Measurements from ENCODE around the gene VRK1. TPM values are rescaled to one million over a fixed set of nuclear protein-coding genes. Genes with fewer than 3 reads are reported as not detected.

The VRK1 gene
- total RNA-seq, 1 experiment from 2014 or later = 39.1 TPM

DNA sequence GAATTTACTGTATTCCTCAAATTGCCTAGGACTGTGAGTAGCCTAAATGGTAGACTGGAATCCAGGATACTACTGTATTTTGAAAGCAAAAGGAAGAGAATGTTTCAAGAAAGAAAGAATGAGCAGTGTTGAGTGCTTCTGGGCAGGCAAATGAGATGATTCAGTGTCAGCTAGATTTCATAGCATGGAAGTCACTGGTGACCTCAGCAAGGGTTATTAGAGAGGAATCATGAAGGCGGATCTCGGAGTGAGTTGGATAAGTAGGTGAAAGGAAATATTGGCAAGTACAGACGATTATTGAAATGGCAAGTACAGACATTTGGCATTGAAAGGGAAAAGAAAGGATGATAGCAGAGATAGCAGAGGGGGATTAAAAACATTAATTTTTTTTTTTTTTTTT is 27.1 kb downstream of the VRK1 start:
- Histone ChIP-seq H2AFZ (ENCODE audit: low read length) (no peak overlapping the region), H3K9me3 (ENCODE audit: low read length) (no peaks in the 10 kb centered on the region), H3F3A (ENCODE audit: low read length, unreplicated experiment) (no peaks in the 10 kb centered on the region), H3K27me3 (ENCODE audit: low read length) (no peaks in the 10 kb centered on the region), H3K4me3 (ENCODE audit: low read length) (no peak overlapping the region), H3K9ac (ENCODE audit: low read length) (no peak overlapping the region), H3K27ac (ENCODE audit: low read length) (no peak overlapping the region), H3K79me2 (ENCODE audit: low read length) (peaks cover 99% of the 10 kb centered on the region), H3K36me3 (ENCODE audit: low read depth, low read length) (no peaks in the 10 kb centered on the region), H3K4me2 (ENCODE audit: low read length) (no peak overlapping the region), H3K4me1 (ENCODE audit: insufficient read depth, low read length) (no peaks in the 10 kb centered on the region), H4K20me1 (ENCODE audit: low read length) (peaks cover 9% of the 10 kb centered on the region; the same call in 1 of the 2 replicates), H3K9me2 (replicated peaks; ENCODE audit: low read length) (no peaks in the 10 kb centered on the region)
- peak; percentile 13 for DNase-seq
- ChIA-PET CTCF (no interaction called here), POLR2A (ENCODE audit: unreplicated experiment) (no interaction called here)
- BruUV-seq (replicated peaks) = no TSS peak
- ATAC-seq = peak; percentile 45; the same call in 1 of the 2 replicates
- intact Hi-C loops (cut with micrococcal nuclease) = no loop called here
- TF ChIP-seq EZH2phosphoT487 (IDR thresholded peaks at IDR 0.05; ENCODE audit: borderline replicate concordance, low read length) = no peak
- TF ChIP-seq EZH2 (IDR thresholded peaks at IDR 0.05; ENCODE audit: low read length, unreplicated experiment) = no peak
- TF ChIP-seq, protein P1, sequence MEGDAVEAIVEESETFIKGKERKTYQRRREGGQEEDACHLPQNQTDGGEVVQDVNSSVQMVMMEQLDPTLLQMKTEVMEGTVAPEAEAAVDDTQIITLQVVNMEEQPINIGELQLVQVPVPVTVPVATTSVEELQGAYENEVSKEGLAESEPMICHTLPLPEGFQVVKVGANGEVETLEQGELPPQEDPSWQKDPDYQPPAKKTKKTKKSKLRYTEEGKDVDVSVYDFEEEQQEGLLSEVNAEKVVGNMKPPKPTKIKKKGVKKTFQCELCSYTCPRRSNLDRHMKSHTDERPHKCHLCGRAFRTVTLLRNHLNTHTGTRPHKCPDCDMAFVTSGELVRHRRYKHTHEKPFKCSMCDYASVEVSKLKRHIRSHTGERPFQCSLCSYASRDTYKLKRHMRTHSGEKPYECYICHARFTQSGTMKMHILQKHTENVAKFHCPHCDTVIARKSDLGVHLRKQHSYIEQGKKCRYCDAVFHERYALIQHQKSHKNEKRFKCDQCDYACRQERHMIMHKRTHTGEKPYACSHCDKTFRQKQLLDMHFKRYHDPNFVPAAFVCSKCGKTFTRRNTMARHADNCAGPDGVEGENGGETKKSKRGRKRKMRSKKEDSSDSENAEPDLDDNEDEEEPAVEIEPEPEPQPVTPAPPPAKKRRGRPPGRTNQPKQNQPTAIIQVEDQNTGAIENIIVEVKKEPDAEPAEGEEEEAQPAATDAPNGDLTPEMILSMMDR (conservative IDR thresholded peaks at IDR 0.05; ENCODE audit: low read depth, low read length) = no peak

DNA sequence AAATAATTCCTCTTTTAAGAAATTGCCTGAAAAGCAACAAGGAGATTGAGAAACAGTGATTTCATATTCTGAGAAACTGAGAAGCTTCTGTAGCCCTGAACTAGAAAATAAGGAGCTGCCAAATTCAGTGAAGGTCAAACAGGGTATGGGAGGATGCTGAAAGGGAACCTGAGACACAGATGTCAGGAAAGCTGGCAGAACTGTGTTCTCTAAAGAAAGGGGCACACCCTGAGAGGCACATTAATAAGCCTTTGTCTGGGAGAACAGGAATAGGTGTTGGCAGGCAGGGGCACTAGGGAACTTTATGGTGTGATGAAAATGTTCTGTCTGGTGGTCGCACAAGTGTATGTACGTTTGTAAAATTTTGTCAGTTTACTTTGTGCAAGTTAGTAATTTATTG is 29.6 kb downstream of the VRK1 start:
- CTCF ChIA-PET = no interaction called here
- intact Hi-C loops (cut with micrococcal nuclease) = no loop called here
- Histone ChIP-seq H3K4me3 (ENCODE audit: low read length) (no peak overlapping the region), H3K9me2 (replicated peaks; ENCODE audit: low read length) (no peaks in the 10 kb centered on the region), H3K9ac (ENCODE audit: low read length) (no peak overlapping the region), H3F3A (ENCODE audit: low read length, unreplicated experiment) (no peaks in the 10 kb centered on the region), H2AFZ (ENCODE audit: low read length) (no peak overlapping the region), H4K20me1 (ENCODE audit: low read length) (peaks cover 9% of the 10 kb centered on the region; the same call in 1 of the 2 replicates), H3K4me1 (ENCODE audit: insufficient read depth, low read length) (no peaks in the 10 kb centered on the region), H3K36me3 (ENCODE audit: low read depth, low read length) (no peaks in the 10 kb centered on the region), H3K27ac (ENCODE audit: low read length) (no peak overlapping the region), H3K79me2 (ENCODE audit: low read length) (peaks cover 99% of the 10 kb centered on the region), H3K9me3 (ENCODE audit: low read length) (no peaks in the 10 kb centered on the region), H3K4me2 (ENCODE audit: low read length) (no peak overlapping the region), H3K27me3 (ENCODE audit: low read length) (no peaks in the 10 kb centered on the region)
- ATAC-seq = no peak
- POLR2A ChIA-PET (ENCODE audit: unreplicated experiment) = no interaction called here
- TF ChIP-seq, protein P1 (conservative IDR thresholded peaks at IDR 0.05; ENCODE audit: low read depth, low read length) = no peak
- BruUV-seq (replicated peaks) = no TSS peak
- no peak for DNase-seq

DNA sequence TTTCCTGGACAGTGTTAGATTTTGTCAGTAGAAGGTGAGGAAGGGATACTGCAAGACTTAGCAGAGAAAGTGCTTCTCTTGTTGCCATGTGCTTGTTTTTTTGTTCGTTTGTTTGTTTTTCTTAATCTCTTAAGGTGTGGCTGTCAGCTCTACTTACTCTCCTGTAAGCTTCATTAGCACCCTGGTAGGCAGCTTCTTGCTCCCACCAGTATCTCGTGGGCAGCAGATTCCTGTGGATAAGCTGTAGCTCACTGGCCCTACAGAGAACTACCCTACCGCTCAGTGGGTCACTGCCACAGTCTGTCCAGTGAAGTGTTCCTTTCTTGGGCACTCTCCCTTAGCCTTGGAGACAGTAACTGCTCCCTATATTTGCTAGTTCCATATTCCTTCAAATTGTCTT is 30.1 kb downstream of the VRK1 start:
- Histone ChIP-seq H3K36me3 (ENCODE audit: low read depth, low read length) (0 out of 2 replicates have a peak, but pooled peaks cover under 1% of the 10 kb centered on the region), H2AFZ (ENCODE audit: low read length) (no peak overlapping the region), H3F3A (ENCODE audit: low read length, unreplicated experiment) (no peaks in the 10 kb centered on the region), H3K4me2 (ENCODE audit: low read length) (no peak overlapping the region), H3K4me3 (ENCODE audit: low read length) (no peak overlapping the region), H3K9me3 (ENCODE audit: low read length) (no peaks in the 10 kb centered on the region), H3K4me1 (ENCODE audit: insufficient read depth, low read length) (no peaks in the 10 kb centered on the region), H3K79me2 (ENCODE audit: low read length) (peaks cover 99% of the 10 kb centered on the region), H3K9me2 (replicated peaks; ENCODE audit: low read length) (no peaks in the 10 kb centered on the region), H3K9ac (ENCODE audit: low read length) (no peak overlapping the region), H4K20me1 (ENCODE audit: low read length) (peaks cover 9% of the 10 kb centered on the region), H3K27ac (ENCODE audit: low read length) (no peak overlapping the region), H3K27me3 (ENCODE audit: low read length) (no peaks in the 10 kb centered on the region)
- POLR2A ChIA-PET (ENCODE audit: unreplicated experiment) = no interaction called here
- ATAC-seq = no peak
- BruUV-seq (replicated peaks) = no TSS peak
- TF ChIP-seq EZH2 (IDR thresholded peaks at IDR 0.05; ENCODE audit: low read length, unreplicated experiment) = no peak
- TF ChIP-seq EZH2phosphoT487 (IDR thresholded peaks at IDR 0.05; ENCODE audit: borderline replicate concordance, low read length) = no peak
- TF ChIP-seq, protein P1 (conservative IDR thresholded peaks at IDR 0.05; ENCODE audit: low read depth, low read length) = no peak
- CTCF ChIA-PET = no interaction called here
- DNase-seq = no peak
- intact Hi-C loops (cut with micrococcal nuclease) = no loop called here

Measured in PC-3 (cell line).